OCI-LY7 (cell line): Measurements from ENCODE around the gene SLAMF6. TPM values are rescaled to one million over a fixed set of nuclear protein-coding genes. Genes with fewer than 3 reads are reported as not detected.

ENCODE experiments used
- BruUV-seq: library from RNA; stranded (reverse); fragments of 400-500 nt; replicated peaks from 2 replicates; lab custom pipeline; 2021; lab: Mats Ljungman, UMichigan
- CTCF ChIA-PET: fragments of 300-600 bp; sonication (Branson Sonifier 250); formaldehyde crosslinking; loops from one replicate; lab custom pipeline; 2022; ENCODE audit warnings: antibody characterized with exemption; ENCODE audit not compliant: unreplicated experiment; lab: Charles Lee
- POLR2A ChIA-PET: fragments of 300-600 bp; sonication (Branson Sonifier 250); formaldehyde crosslinking; loops from one replicate; lab custom pipeline; 2022; ENCODE audit warnings: antibody characterized with exemption; lab: Charles Lee
- DNase-seq: peaks from one replicate; pipeline ENCODE4 v3.0.0-alpha.2; 2015; ENCODE audit warnings: low spot score
- H2AFZ ChIP-seq: fragments of 200-600 bp; sonication (generic), shearing (Covaris generic); 2 replicates; pipeline ENCODE4 v1.6.1; 2014; ENCODE audit warnings: mild to moderate bottlenecking, antibody characterized with exemption, low read length, moderate library complexity
- H3K27ac ChIP-seq: fragments of 200-600 bp; sonication (generic); 2 replicates; pipeline ENCODE4 v1.5.1; 2014; ENCODE audit warnings: mixed run types, low read depth, mild to moderate bottlenecking, moderate library complexity, low read length, inconsistent platforms; ENCODE audit not compliant: poor library complexity, severe bottlenecking
- H3K36me3 ChIP-seq: fragments of 200-600 bp; sonication (generic); 2 replicates; pipeline ENCODE4 v1.6.1; 2014; ENCODE audit warnings: mild to moderate bottlenecking, antibody characterized with exemption, low read length, moderate library complexity, mixed read lengths; ENCODE audit not compliant: insufficient read depth
- H3K4me1 ChIP-seq: fragments of 200-600 bp; sonication (generic); 2 replicates; pipeline ENCODE4 v1.5.1; 2014; ENCODE audit warnings: mild to moderate bottlenecking, low read length; ENCODE audit not compliant: insufficient read depth, poor library complexity, severe bottlenecking
- H3K4me2 ChIP-seq: fragments of 200-600 bp; sonication (generic); 2 replicates; pipeline ENCODE4 v1.6.1; 2014; ENCODE audit warnings: mild to moderate bottlenecking, low read length
- H3K4me3 ChIP-seq: fragments of 200-600 bp; sonication (generic); 2 replicates; pipeline ENCODE4 v1.5.1; 2014; ENCODE audit warnings: mild to moderate bottlenecking, low read depth, low read length; ENCODE audit not compliant: poor library complexity, severe bottlenecking
- H3K79me2 ChIP-seq: fragments of 200-600 bp; sonication (generic); 2 replicates; pipeline ENCODE4 v1.6.1; 2016; ENCODE audit warnings: low read depth, mild to moderate bottlenecking, low read length, moderate library complexity, mixed read lengths; ENCODE audit not compliant: insufficient read depth
- H3K9me2 ChIP-seq: fragments of 200-600 bp; sonication (generic); 2 replicates; pipeline ENCODE4 v1.6.1; 2016; ENCODE audit warnings: mild to moderate bottlenecking, low read length, mixed read lengths; ENCODE audit not compliant: insufficient read depth
- H3K9me3 ChIP-seq: fragments of 200-600 bp; sonication (generic); 2 replicates; pipeline ENCODE4 v1.6.1; 2014; ENCODE audit warnings: mild to moderate bottlenecking, mixed run types, low read length, mixed read lengths
- H4K20me1 ChIP-seq: fragments of 200-600 bp; sonication (generic); 2 replicates; pipeline ENCODE4 v1.6.1; 2014; ENCODE audit warnings: mild to moderate bottlenecking, antibody characterized with exemption, low read length, moderate library complexity, mixed read lengths; ENCODE audit not compliant: insufficient read depth
- CTCF ChIP-seq: fragments of 200-600 bp; sonication (generic); conservative IDR thresholded peaks from 2 replicates; pipeline ENCODE4 v1.5.1; 2014; ENCODE audit warnings: mild to moderate bottlenecking, antibody characterized with exemption, low read length, moderate library complexity, mixed read lengths
- EZH2phosphoT487 ChIP-seq: fragments of 200-600 bp; sonication (generic); IDR thresholded peaks from 2 replicates; pipeline ENCODE4 v1.6.1; 2018; ENCODE audit warnings: low read depth, borderline replicate concordance, mild to moderate bottlenecking, mixed run types, antibody characterized with exemption, low read length, moderate library complexity, mixed read lengths
- intact Hi-C: fragments of 100-400 bp; cut with micrococcal nuclease; formaldehyde crosslinking; loops from one replicate; pipeline ENCODE4 v1.10.0; 2022; ENCODE audit not compliant: unreplicated experiment
- total RNA-seq, 2 experiments: library from RNA; depleted of rRNA in 1 of 2; stranded (reverse); fragments of >200 nt in 1 of 2; shearing (Covaris generic) in 1 of 2; gene quantifications; 2 replicates each; pipeline ENCODE4 v1.2.3, GENCODE V29; 2014 to 2022

SLAMF6 gene
- total RNA-seq, 2 experiments from 2014 or later = 43.0 to 65.1 TPM

GRCh38 chr1:160488347-160489058 lies 34.6 kb downstream of the SLAMF6 start:
- DNase-seq = peak; percentile 98
- POLR2A ChIA-PET = interaction anchor here (0.6 to 3.2 kb wide), 27 partner anchors 10 to 393 kb away, joined by 3 to 22 read pairs (median 4); partner anchors contain the start of gene SLAMF6

GRCh38 chr1:160486453-160486852 lies 36.6 kb downstream of the SLAMF6 start:
- H2AFZ ChIP-seq = no peak overlapping the region
- H3K79me2 ChIP-seq = no peaks in the 10 kb centered on the region
- H3K27ac ChIP-seq = peak overlapping the region; percentile 97
- BruUV-seq = no TSS peak
- no peak for TF ChIP-seq EZH2phosphoT487
- no peak for TF ChIP-seq CTCF
- CTCF ChIA-PET = interaction anchor here (0.6 to 1.0 kb wide), 2 partner anchors 18 to 415 kb away, joined by 3 read pairs; no protein-coding TSS in a partner anchor
- H4K20me1 ChIP-seq = no peaks in the 10 kb centered on the region
- no peak for DNase-seq
- peak overlapping the region; percentile 59 for H3K4me2 ChIP-seq
- intact Hi-C loops = no loop called here
- POLR2A ChIA-PET = interaction anchor here (0.6 to 3.2 kb wide), 5 partner anchors 12 to 46 kb away, joined by 3 to 22 read pairs (median 4); partner anchors contain the start of gene SLAMF6
- peaks cover 83% of the 10 kb centered on the region for H3K36me3 ChIP-seq
- no peak overlapping the region for H3K4me3 ChIP-seq
- peaks cover 27% of the 10 kb centered on the region; the same call in 1 of the 2 replicates for H3K9me3 ChIP-seq
- no peaks in the 10 kb centered on the region for H3K9me2 ChIP-seq
- H3K4me1 ChIP-seq = peaks cover 62% of the 10 kb centered on the region

More at GRCh38 chr1:160488347-160489058, 34.6 kb downstream of the SLAMF6 start:
- Histone ChIP-seq H3K27ac (peak overlapping the region; percentile 97), H3K4me2 (peak overlapping the region; percentile 65), H3K4me3 (peak overlapping the region; percentile 22), H3K36me3 (peaks cover 87% of the 10 kb centered on the region), H3K4me1 (peaks cover 72% of the 10 kb centered on the region), H2AFZ (no peak overlapping the region), H3K79me2 (no peaks in the 10 kb centered on the region), H3K9me3 (peaks cover 21% of the 10 kb centered on the region; the same call in 1 of the 2 replicates), H3K9me2 (no peaks in the 10 kb centered on the region), H4K20me1 (no peaks in the 10 kb centered on the region)
- TSS peak; percentile 99 for BruUV-seq
- intact Hi-C loops = loop anchor here (1.0 to 2.0 kb wide), 6 partner anchors 14 to 186 kb away; no protein-coding TSS in a partner anchor
- TF ChIP-seq CTCF (no peak), EZH2phosphoT487 (no peak)
- CTCF ChIA-PET = interaction anchor here (0.6 to 2.0 kb wide), 7 partner anchors 19 to 62 kb away, joined by 3 to 6 read pairs (median 4); no protein-coding TSS in a partner anchor
